ENCODE data around the gene WDR1. TPM values are rescaled to one million over a fixed set of nuclear protein-coding genes. Genes with fewer than 3 reads are reported as not detected.

WDR1 gene
- total RNA-seq, 1 experiment from 2014 or later: 223 TPM

- TF ChIP-seq SP1 (IDR thresholded peaks at IDR 0.05; ENCODE audit: low read depth): no peak
- TF ChIP-seq FOSL1 (IDR thresholded peaks at IDR 0.05; ENCODE audit: low read depth): no peak
- TF ChIP-seq CTCF (IDR thresholded peaks at IDR 0.05 in 2 of 3, conservative IDR thresholded peaks at IDR 0.05 in 1 of 3; ENCODE audit: borderline replicate concordance in 1 of 3, insufficient read depth in 1 of 3, low read depth in 2 of 3, low read length in 2 of 3): no peak
- no peak for TF ChIP-seq JUND (IDR thresholded peaks at IDR 0.05)
- no peak for TF ChIP-seq MAX (IDR thresholded peaks at IDR 0.05)
- TF ChIP-seq EZH2phosphoT487 (IDR thresholded peaks at IDR 0.05; ENCODE audit: borderline replicate concordance): no peak
- BruUV-seq (replicated peaks): no TSS peak
- DNase-seq (ENCODE audit: low read depth, low spot score) (no peak), ATAC-seq (no peak)
- Histone ChIP-seq H3K4me1 (ENCODE audit: control insufficient read depth in 1 of 2, insufficient read depth in 2 of 2, low read length in 2 of 2) (no peaks in the 10 kb centered on the region), H3K9ac (ENCODE audit: low read length) (no peak overlapping the region), H3K9me2 (ENCODE audit: insufficient read depth) (no peaks in the 10 kb centered on the region), H3K36me3 (ENCODE audit: control insufficient read depth in 1 of 2, insufficient read depth in 2 of 2, low read length in 2 of 2) (peaks cover 62 to 64% of the 10 kb centered on the region in 2 experiments), H3K27ac (ENCODE audit: low read depth, low read length) (no peak overlapping the region), H3K27me3 (ENCODE audit: insufficient read depth, low read length) (no peaks in the 10 kb centered on the region), H3K4me2 (ENCODE audit: low read length) (no peak overlapping the region), H3K4me3 (replicated peaks in 1 of 2; ENCODE audit: low read depth in 1 of 2, low read length in 2 of 2) (no peak overlapping the region), H2AFZ (ENCODE audit: low read depth, low read length, poor library complexity, severe bottlenecking) (no peak overlapping the region), H3K9me3 (ENCODE audit: control insufficient read depth in 1 of 2, insufficient read depth in 1 of 2, low read depth in 1 of 2, low read length in 2 of 2) (no peaks in the 10 kb centered on the region), H4K20me1 (ENCODE audit: insufficient read depth) (no peaks in the 10 kb centered on the region), H3K79me2 (ENCODE audit: insufficient read depth, low read length) (peaks cover 14% of the 10 kb centered on the region; the same call in 1 of the 2 replicates)
- POLR2A ChIA-PET: no interaction called here
- intact Hi-C loops (cut with micrococcal nuclease): no loop called here
- CTCF ChIA-PET: no interaction called here
- RAD21 ChIA-PET (ENCODE audit: low non-redundant PET in 1 of 2, low total read pairs in 2 of 2, uncharacterized antibody in 2 of 2, unreplicated experiment in 2 of 2): no interaction called here
These were observed 32.5 kb downstream of the WDR1 start for GRCh38 chr4:10083861-10084641.

GRCh38 chr4:10083331-10083771 is 33.2 kb downstream of the WDR1 start:
- ATAC-seq (no peak), DNase-seq (ENCODE audit: low read depth, low spot score) (no peak)
- Histone ChIP-seq H3K4me3 (replicated peaks in 1 of 2; ENCODE audit: low read depth in 1 of 2, low read length in 2 of 2) (no peak overlapping the region), H3K27me3 (ENCODE audit: insufficient read depth, low read length) (no peaks in the 10 kb centered on the region), H3K9ac (ENCODE audit: low read length) (no peak overlapping the region), H3K4me2 (ENCODE audit: low read length) (no peak overlapping the region), H3K9me2 (ENCODE audit: insufficient read depth) (no peaks in the 10 kb centered on the region), H3K9me3 (ENCODE audit: control insufficient read depth in 1 of 2, insufficient read depth in 1 of 2, low read depth in 1 of 2, low read length in 2 of 2) (no peaks in the 10 kb centered on the region), H3K27ac (ENCODE audit: low read depth, low read length) (no peak overlapping the region), H3K4me1 (ENCODE audit: control insufficient read depth in 1 of 2, insufficient read depth in 2 of 2, low read length in 2 of 2) (no peaks in the 10 kb centered on the region), H3K36me3 (ENCODE audit: control insufficient read depth in 1 of 2, insufficient read depth in 2 of 2, low read length in 2 of 2) (peaks cover 60 to 64% of the 10 kb centered on the region in 2 experiments), H4K20me1 (ENCODE audit: insufficient read depth) (no peaks in the 10 kb centered on the region), H2AFZ (ENCODE audit: low read depth, low read length, poor library complexity, severe bottlenecking) (no peak overlapping the region), H3K79me2 (ENCODE audit: insufficient read depth, low read length) (peaks cover 9% of the 10 kb centered on the region; the same call in 1 of the 2 replicates)
- intact Hi-C loops (cut with micrococcal nuclease): no loop called here
- ChIA-PET CTCF (no interaction called here), POLR2A (no interaction called here), RAD21 (ENCODE audit: low non-redundant PET in 1 of 2, low total read pairs in 2 of 2, uncharacterized antibody in 2 of 2, unreplicated experiment in 2 of 2) (no interaction called here)
- no TSS peak for BruUV-seq (replicated peaks)
- no peak for TF ChIP-seq REST (IDR thresholded peaks at IDR 0.05; ENCODE audit: low read depth)
- no peak for TF ChIP-seq TCF7L2 (IDR thresholded peaks at IDR 0.05; ENCODE audit: borderline replicate concordance, extremely low read depth, insufficient read depth, insufficient read length)
- no peak for TF ChIP-seq FOSL1 (IDR thresholded peaks at IDR 0.05; ENCODE audit: low read depth)
- TF ChIP-seq ELF1 (IDR thresholded peaks at IDR 0.05; ENCODE audit: borderline replicate concordance, low read depth): no peak
- TF ChIP-seq CTCF (IDR thresholded peaks at IDR 0.05 in 2 of 3, conservative IDR thresholded peaks at IDR 0.05 in 1 of 3; ENCODE audit: borderline replicate concordance in 1 of 3, insufficient read depth in 1 of 3, low read depth in 2 of 3, low read length in 2 of 3): no peak
- TF ChIP-seq CBX3 (IDR thresholded peaks at IDR 0.05; ENCODE audit: low read depth): no peak
